ACC112 (cell line): ENCODE data around the gene RFX1.

Experiments used
- H2AFZ ChIP-seq: fragments of 200-600 bp; sonication (generic); one replicate; pipeline ENCODE4 v1.6.0; 2017; ENCODE audit warnings: antibody characterized with exemption, low read length; ENCODE audit not compliant: unreplicated experiment
- H3K27ac ChIP-seq: fragments of 200-600 bp; sonication (generic); 2 replicates; pipeline ENCODE4 v1.5.1; 2014; ENCODE audit warnings: low read depth, mild to moderate bottlenecking, antibody characterized with exemption, low read length, moderate library complexity
- H3K27me3 ChIP-seq: fragments of 200-600 bp; sonication (generic); 2 replicates; pipeline ENCODE4 v1.6.1; 2014; ENCODE audit warnings: mild to moderate bottlenecking, antibody characterized with exemption, low read length, moderate library complexity, mixed read lengths; ENCODE audit not compliant: insufficient read depth
- H3K36me3 ChIP-seq: fragments of 200-600 bp; sonication (generic); 2 replicates; pipeline ENCODE4 v1.6.1; 2016; ENCODE audit warnings: mild to moderate bottlenecking, antibody characterized with exemption, low read length, moderate library complexity, mixed read lengths; ENCODE audit not compliant: insufficient read depth
- H3K4me1 ChIP-seq: fragments of 200-600 bp; sonication (generic); one replicate; pipeline ENCODE4 v1.6.1; 2016; ENCODE audit warnings: low read length, mixed read lengths; ENCODE audit not compliant: insufficient read depth, unreplicated experiment, control insufficient read depth
- H3K4me3 ChIP-seq: fragments of 200-600 bp; sonication (generic); 2 replicates; pipeline ENCODE4 v1.5.1; 2014; ENCODE audit warnings: mild to moderate bottlenecking, low read depth, low read length
- H3K79me2 ChIP-seq: fragments of 200-600 bp; sonication (generic); one replicate; pipeline ENCODE4 v1.6.0; 2016; ENCODE audit warnings: low read length; ENCODE audit not compliant: control insufficient read depth, unreplicated experiment, insufficient read depth

Gene RFX1

GRCh38 chr19:13965926-13966683 is 40.0 kb downstream of the RFX1 start:
- H3K4me3 ChIP-seq: no peak overlapping the region
- H3K36me3 ChIP-seq: no peaks in the 10 kb centered on the region
- H3K79me2 ChIP-seq: no peaks in the 10 kb centered on the region
- H3K27ac ChIP-seq: no peak overlapping the region
- no peaks in the 10 kb centered on the region for H3K27me3 ChIP-seq
- H2AFZ ChIP-seq: no peak overlapping the region
- no peaks in the 10 kb centered on the region for H3K4me1 ChIP-seq

DNA sequence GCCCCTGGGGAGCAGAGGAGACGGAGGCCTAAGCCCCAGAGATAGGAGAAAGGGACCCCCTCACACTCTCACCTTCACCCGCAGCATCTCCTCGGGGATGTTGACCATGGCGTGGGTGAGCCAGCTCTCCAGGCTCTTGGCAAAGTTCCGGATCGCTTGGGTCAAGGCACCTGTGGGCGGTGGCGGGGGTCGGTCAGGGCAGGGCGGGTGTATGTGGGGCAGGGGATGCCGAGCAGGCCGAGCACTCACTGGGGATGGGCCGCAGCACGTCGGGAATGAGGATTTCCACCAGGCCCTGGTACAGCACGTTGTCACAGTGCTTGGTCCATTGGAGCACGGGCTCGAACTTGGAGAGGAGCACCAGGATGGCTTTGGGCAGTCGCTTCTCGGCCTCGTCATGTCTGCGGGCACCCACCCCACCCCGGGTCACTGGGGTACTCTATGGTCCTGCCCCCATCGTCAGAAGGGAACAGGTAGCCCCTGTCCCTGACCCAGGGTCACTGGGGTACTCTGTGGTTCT is 40.7 kb downstream of the RFX1 start:
- H3K36me3 ChIP-seq: no peaks in the 10 kb centered on the region
- no peak overlapping the region for H2AFZ ChIP-seq
- no peaks in the 10 kb centered on the region for H3K79me2 ChIP-seq
- H3K27me3 ChIP-seq: no peaks in the 10 kb centered on the region
- no peaks in the 10 kb centered on the region for H3K4me1 ChIP-seq
- no peak overlapping the region for H3K4me3 ChIP-seq
- H3K27ac ChIP-seq: no peak overlapping the region

GRCh38 chr19:13964776-13965175 is 41.3 kb downstream of the RFX1 start:
- Histone ChIP-seq H2AFZ (no peak overlapping the region), H3K4me1 (no peaks in the 10 kb centered on the region), H3K27ac (no peak overlapping the region), H3K27me3 (no peaks in the 10 kb centered on the region), H3K4me3 (no peak overlapping the region), H3K79me2 (no peaks in the 10 kb centered on the region), H3K36me3 (no peaks in the 10 kb centered on the region)

DNA sequence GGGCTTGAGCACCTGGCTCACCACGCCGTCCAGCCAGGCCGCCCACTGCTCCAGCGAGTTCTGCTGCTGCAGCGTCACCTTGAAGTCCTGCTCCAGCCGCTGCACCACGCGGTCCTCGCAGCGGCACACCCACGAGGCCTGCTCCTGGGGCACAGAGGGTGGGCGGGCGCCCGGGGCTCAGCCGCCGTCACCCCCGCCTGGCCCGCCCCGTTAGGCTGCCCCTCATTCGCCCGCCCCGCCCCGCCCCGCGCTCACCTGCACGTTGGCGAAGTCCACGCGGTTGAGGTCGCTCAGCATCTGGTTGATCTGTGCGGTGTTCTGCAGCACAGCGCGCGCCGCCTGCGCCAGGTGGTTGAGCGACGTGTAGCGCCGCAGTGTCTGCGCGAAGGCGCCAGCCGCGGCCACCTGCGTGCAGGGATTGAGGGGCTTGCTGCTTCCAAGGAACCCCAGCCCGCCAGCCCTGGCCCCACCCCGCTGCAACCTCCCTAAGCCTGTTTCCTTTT is 42.5 kb downstream of the RFX1 start:
- Histone ChIP-seq H3K79me2 (no peaks in the 10 kb centered on the region), H3K27ac (no peak overlapping the region), H3K4me3 (no peak overlapping the region), H3K27me3 (no peaks in the 10 kb centered on the region), H3K36me3 (no peaks in the 10 kb centered on the region), H2AFZ (no peak overlapping the region), H3K4me1 (no peaks in the 10 kb centered on the region)

- Histone ChIP-seq H2AFZ (no peak overlapping the region), H3K27me3 (no peaks in the 10 kb centered on the region), H3K79me2 (no peaks in the 10 kb centered on the region), H3K4me1 (no peaks in the 10 kb centered on the region), H3K36me3 (no peaks in the 10 kb centered on the region), H3K27ac (no peak overlapping the region), H3K4me3 (no peak overlapping the region)
These were observed 43.2 kb downstream of the RFX1 start for GRCh38 chr19:13962699-13963602.

DNA sequence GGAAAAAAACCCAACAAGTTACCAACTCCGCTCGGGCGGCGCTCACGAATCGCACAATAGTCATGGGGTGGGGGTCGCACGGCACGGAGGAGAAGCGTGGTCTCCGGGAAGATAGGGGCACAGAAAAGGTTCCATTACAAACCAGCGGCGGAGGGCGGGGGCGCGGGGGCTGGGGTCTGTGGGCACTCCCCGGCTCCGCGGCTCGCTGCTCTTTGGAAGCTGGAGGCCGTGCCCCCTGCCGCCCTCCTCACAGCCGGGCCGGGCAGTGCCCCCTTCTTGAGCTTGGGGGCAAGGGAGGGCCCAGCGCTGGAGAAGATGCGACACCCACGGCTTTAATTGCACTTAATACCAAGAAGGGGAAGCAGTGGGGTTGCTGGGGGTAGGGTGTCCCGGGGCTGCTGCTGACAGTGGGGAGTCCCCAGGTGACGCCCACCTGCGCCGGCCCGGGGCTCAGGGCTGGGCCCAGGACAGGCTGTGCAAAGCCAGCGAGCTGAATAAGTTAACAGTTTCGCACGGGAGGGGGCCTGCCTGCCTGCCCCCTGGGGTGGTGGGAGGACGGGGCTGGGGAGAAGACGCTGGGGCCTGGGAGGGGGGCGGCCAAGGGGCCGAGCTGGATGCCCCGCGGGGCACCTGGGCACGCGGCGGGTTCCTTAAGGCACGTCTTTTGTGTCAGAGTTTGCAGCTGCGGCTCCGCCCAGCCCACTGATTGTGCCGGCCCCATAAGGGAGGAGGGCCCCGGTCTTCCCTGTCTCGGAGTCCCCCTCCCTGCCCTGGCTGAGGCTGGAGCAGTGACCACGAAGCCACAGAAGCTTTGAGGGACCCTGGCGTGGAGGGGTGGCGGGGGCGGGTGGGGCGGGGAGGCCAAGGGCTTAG is 44.1 kb downstream of the RFX1 start:
- Histone ChIP-seq H3K79me2 (no peaks in the 10 kb centered on the region), H3K4me1 (no peaks in the 10 kb centered on the region), H3K36me3 (no peaks in the 10 kb centered on the region), H3K27me3 (no peaks in the 10 kb centered on the region), H3K4me3 (no peak overlapping the region), H2AFZ (no peak overlapping the region), H3K27ac (no peak overlapping the region)

- Histone ChIP-seq H3K4me3 (no peak overlapping the region), H2AFZ (no peak overlapping the region), H3K27ac (no peak overlapping the region), H3K27me3 (no peaks in the 10 kb centered on the region), H3K4me1 (no peaks in the 10 kb centered on the region), H3K79me2 (no peaks in the 10 kb centered on the region), H3K36me3 (no peaks in the 10 kb centered on the region)
These were observed 45.0 kb downstream of the RFX1 start for GRCh38 chr19:13960863-13961784.

GRCh38 chr19:13959962-13960862 is 45.9 kb downstream of the RFX1 start:
- Histone ChIP-seq H2AFZ (no peak overlapping the region), H3K36me3 (no peaks in the 10 kb centered on the region), H3K27ac (no peak overlapping the region), H3K27me3 (no peaks in the 10 kb centered on the region), H3K4me3 (no peak overlapping the region), H3K79me2 (no peaks in the 10 kb centered on the region), H3K4me1 (no peaks in the 10 kb centered on the region)
